T-helper 1 cell treated with Interleukin-12 subunit alpha and Interleukin-12 subunit beta and Interleukin-4 antibody, amounts not matched to agents 30 μg/mL and 1 μg/mL, for 36 hours (primary cell): Measurements from ENCODE around the gene SYMPK.

Experiments used
- H3K27ac Mint-ChIP-seq: one replicate; pipeline ENCODE4 v1.8.0; 2021; ENCODE audit warnings: mild to moderate bottlenecking, mixed read lengths
- H3K27me3 Mint-ChIP-seq: one replicate; pipeline ENCODE4 v1.8.0; 2021; ENCODE audit warnings: low read depth, mixed read lengths
- H3K36me3 Mint-ChIP-seq: one replicate; pipeline ENCODE4 v1.8.0; 2021; ENCODE audit warnings: low read depth, mixed read lengths
- H3K4me1 Mint-ChIP-seq: one replicate; pipeline ENCODE4 v1.8.0; 2021; ENCODE audit warnings: low read depth, mixed read lengths
- H3K4me3 Mint-ChIP-seq: one replicate; pipeline ENCODE4 v1.8.0; 2021; ENCODE audit warnings: mild to moderate bottlenecking, moderate library complexity, mixed read lengths
- H3K9me3 Mint-ChIP-seq: one replicate; pipeline ENCODE4 v1.8.0; 2021; ENCODE audit warnings: mixed read lengths

SYMPK gene

DNA sequence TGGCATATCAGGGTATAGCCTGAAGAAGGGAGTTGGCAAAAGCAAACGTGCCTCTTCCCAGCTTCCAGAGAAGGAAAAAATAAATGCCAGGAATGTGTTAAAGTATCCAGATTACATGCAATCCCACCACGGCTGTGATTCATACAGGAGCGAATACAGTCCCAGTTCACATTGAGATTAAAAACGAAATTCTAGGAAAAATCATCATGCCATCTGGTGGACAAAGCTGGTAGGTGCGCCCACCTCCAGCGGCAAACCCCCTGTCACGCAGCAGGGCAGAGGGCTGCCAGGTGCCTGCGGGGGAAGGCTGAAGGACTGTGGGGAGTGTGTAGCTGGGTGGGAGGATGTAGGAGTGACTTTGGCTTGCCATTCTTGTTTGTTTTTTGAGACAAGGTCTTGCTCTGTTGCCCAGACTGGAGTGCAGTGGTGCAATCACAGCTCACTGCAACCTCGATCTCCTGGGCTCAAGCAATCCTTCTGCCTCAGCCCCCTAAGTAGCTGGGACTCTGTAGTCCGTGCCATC is 63.9 kb downstream of the SYMPK start:
- Mint-ChIP-seq H3K4me1 (peaks cover 8% of the 10 kb centered on the region), H3K4me3 (no peak overlapping the region), H3K27ac (peak overlapping the region; percentile 31), H3K27me3 (peaks cover 55% of the 10 kb centered on the region), H3K9me3 (no peaks in the 10 kb centered on the region), H3K36me3 (no peaks in the 10 kb centered on the region)

DNA sequence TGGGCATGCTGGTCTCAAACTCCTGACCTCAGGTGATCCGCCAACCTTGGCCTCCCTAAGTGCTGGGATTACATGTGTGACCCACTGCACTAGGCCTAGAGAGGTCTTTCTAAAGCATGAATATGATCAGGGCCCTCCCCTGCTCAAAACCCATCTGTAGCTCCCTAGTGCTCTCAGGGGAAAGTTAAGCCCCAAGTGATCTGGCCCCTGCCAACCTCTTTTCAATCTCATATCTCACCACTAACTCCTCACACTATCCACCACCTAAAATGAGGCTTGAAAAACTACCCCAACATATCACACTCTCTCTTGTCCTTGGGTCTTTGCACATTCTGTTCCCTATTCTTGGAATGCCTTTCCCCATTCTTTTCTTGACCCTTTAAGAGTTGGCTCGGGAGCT is 68.3 kb downstream of the SYMPK start:
- no peaks in the 10 kb centered on the region for H3K9me3 Mint-ChIP-seq
- H3K27me3 Mint-ChIP-seq, result peaks cover 57% of the 10 kb centered on the region
- peaks cover 37% of the 10 kb centered on the region for H3K4me1 Mint-ChIP-seq
- no peak overlapping the region for H3K27ac Mint-ChIP-seq
- no peak overlapping the region for H3K4me3 Mint-ChIP-seq
- peaks cover 4% of the 10 kb centered on the region for H3K36me3 Mint-ChIP-seq

DNA sequence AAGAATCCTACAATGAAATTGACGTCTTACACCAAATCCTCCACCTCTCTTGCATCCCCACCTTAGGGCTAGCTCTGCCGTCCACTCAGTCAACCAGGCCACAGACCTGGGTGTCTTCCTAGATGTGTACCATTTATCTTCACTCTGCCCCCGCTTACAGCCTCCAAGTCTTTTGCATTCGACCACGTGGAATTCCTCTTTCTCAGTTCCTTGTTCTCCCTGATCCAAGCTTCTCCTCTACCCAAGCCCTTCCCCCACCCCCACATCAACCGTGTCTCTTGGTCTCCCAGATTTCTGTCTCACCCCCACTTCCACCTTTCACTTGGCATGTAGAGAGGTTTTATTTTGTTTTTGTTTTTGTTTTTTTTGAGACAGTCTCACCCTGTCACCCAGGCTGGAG is 69.1 kb downstream of the SYMPK start:
- H3K27me3 Mint-ChIP-seq, result peaks cover 59% of the 10 kb centered on the region
- peaks cover 34% of the 10 kb centered on the region for H3K4me1 Mint-ChIP-seq
- H3K27ac Mint-ChIP-seq, result peak overlapping the region; percentile 68
- no peaks in the 10 kb centered on the region for H3K9me3 Mint-ChIP-seq
- peak overlapping the region; percentile 49 for H3K4me3 Mint-ChIP-seq
- H3K36me3 Mint-ChIP-seq, result peaks cover 11% of the 10 kb centered on the region

DNA sequence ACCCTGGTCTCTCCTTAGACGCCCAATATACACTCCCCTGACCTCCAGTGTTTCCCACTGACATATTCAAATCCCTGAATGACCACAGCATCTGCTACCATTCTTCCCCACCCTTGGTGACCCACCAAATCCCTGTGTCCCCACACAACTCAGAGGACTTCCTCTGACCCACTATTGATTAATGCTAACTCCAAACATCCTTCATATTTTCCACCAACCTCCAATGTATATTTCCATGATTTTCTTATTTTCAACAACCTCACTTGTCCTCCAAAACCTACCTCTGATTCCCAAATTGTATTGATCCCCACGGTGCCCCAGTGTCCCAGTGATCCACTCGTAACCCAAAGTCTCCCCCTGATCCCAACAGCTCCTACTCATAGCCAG is 69.8 kb downstream of the SYMPK start:
- peak overlapping the region; percentile 79 for H3K27ac Mint-ChIP-seq
- no peaks in the 10 kb centered on the region for H3K9me3 Mint-ChIP-seq
- H3K27me3 Mint-ChIP-seq, result peaks cover 61% of the 10 kb centered on the region
- H3K36me3 Mint-ChIP-seq, result peaks cover 18% of the 10 kb centered on the region
- peaks cover 32% of the 10 kb centered on the region for H3K4me1 Mint-ChIP-seq
- H3K4me3 Mint-ChIP-seq, result peak overlapping the region; percentile 74

DNA sequence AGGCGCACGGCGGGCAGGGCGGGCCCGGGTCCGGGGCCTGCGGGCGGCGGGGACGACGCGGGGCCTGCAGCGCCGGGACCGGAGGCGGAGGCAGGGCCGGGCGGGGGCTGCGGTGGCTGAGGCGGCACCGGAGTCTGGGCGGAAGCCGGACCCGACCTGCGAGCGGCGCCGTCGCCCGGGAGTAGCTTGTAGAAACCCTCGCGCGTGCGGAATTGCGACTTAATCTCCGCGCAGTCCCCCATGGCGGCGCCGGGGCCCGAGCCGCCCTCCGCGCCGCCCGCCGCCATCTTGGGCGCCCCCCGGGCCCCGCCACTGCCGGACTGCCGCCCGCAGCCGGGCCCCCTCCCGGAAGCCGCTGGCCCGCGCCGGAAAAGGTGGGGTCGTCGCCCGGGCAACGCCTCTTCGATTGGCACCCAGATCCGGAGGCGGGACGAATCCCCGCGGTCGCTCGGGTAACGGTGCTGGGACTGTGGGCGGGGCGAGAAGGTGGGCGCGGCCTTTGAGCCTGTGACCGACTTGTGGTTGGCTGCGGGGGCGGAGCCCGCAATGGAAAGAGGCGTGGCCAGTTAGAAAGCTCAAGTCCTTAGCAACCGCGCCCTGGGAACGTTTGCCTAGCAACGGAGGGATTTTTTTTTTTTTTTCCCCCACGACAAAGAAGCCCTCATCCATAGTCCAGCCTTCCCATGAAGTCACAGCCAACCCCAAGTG is 70.3 kb downstream of the SYMPK start, which contains the start of gene DMWD:
Gene DMWD, minus strand, starts transcription at position 376 of the 708 bp plus-strand sequence. Its CDS starts 89 bp downstream, at position 287.
- H3K27ac Mint-ChIP-seq, result peak within 1 kb of the TSS; percentile 79
- peaks cover 21% of the 10 kb centered on the region for H3K36me3 Mint-ChIP-seq
- H3K4me3 Mint-ChIP-seq, result peak within 1 kb of the TSS; percentile 86
- peaks cover 32% of the 10 kb centered on the region for H3K4me1 Mint-ChIP-seq
- no peaks in the 10 kb centered on the region for H3K9me3 Mint-ChIP-seq
- H3K27me3 Mint-ChIP-seq, result peaks cover 62% of the 10 kb centered on the region

DNA sequence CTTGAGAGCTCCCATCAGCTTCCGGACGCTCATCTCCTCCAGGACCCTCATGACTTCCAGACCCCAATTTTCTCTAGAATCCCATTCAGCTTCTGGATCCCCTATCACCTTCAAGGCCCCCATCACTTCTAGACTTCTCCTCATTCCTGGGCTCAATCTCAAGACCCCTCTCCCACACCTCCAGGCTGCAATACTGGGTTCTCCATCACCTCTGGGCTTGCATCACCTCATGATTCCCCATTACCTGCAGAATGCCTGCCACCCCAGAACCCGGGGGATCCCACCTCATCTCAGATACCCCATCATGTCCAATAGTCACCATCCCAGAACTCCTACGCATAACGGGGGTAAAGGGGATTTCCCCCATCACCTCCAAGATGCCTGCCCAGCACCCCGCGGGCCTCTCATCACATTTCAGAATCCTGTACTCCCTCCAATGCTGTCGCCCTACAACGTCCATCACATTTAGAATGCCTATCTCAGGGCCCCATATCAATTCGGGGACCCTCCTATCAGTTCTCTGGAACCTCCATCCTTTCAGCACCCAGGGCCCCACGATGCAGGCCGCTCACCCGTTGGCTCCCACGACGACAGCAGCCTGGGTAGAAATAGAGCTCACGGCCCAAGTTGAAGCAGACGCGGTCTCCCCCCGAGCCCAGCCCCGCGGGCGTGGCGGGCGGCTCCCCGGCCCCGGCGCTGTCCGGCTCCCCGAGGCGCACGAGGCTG is 71.0 kb downstream of the SYMPK start:
- H3K27me3 Mint-ChIP-seq, result peaks cover 64% of the 10 kb centered on the region
- peaks cover 32% of the 10 kb centered on the region for H3K4me1 Mint-ChIP-seq
- H3K4me3 Mint-ChIP-seq, result peak overlapping the region; percentile 86
- peaks cover 21% of the 10 kb centered on the region for H3K36me3 Mint-ChIP-seq
- no peaks in the 10 kb centered on the region for H3K9me3 Mint-ChIP-seq
- H3K27ac Mint-ChIP-seq, result peak overlapping the region; percentile 74

DNA sequence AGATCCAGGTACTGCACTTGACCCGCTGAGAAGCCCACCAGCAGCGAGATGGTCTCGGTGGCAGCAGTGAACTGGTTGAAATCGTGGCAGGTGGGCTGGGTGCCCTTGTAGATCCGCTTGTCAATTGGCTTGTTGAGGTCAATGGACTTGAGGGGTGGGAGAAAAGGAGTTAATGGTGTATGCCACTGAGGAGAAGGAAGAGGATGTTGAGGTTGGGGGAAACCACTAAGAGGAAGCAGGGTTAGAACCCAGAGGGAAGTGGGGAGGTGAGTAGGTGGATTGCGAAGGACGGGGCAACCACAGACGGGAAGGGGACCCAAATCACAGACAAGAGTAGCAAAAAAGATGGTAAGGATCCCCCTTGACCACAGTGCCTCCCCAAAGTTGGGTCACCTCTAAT is 72.0 kb downstream of the SYMPK start:
- H3K27ac Mint-ChIP-seq, result peak overlapping the region; percentile 69
- peak overlapping the region; percentile 86 for H3K4me3 Mint-ChIP-seq
- peaks cover 24% of the 10 kb centered on the region for H3K36me3 Mint-ChIP-seq
- H3K9me3 Mint-ChIP-seq, result no peaks in the 10 kb centered on the region
- H3K4me1 Mint-ChIP-seq, result peaks cover 32% of the 10 kb centered on the region
- peaks cover 59% of the 10 kb centered on the region for H3K27me3 Mint-ChIP-seq

DNA sequence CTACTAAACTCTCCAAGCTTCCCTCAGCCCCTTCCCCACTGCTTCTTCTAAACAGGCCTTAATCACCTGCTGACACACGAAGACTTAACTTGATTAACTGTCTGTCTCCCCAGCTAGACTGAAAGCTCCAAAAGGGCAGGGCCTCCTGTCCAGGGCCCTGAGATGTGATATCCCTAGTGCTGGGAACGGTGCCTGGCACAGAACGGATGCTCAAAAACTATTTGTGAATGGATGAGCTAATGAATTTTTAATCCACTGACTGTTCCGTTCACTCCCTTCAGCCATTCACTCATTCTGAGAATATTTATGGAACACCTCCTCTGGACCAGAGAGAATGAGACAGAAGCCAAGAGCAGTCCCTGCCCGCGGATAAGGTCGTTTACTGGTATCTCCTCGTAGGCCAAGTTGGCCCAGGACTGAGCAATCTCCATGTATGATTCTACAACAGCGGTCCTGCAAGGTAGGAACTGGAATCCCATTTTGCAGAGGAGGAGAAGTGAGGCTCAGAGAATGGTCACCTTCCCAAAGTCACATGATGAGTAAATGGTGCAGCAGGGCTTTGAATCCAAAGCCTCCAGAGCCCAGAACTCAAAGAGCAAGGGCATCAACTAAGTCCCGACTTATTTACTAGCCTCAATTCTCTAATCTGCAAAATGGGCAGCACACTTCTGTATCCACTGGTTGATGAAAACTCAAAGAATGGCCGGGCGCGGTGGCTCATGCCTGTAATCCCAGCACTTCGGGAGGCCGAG is 73.7 kb downstream of the SYMPK start:
- H3K27me3 Mint-ChIP-seq, result peaks cover 42% of the 10 kb centered on the region
- H3K4me1 Mint-ChIP-seq, result peaks cover 28% of the 10 kb centered on the region
- H3K4me3 Mint-ChIP-seq, result no peak overlapping the region
- no peaks in the 10 kb centered on the region for H3K9me3 Mint-ChIP-seq
- H3K27ac Mint-ChIP-seq, result no peak overlapping the region
- peaks cover 24% of the 10 kb centered on the region for H3K36me3 Mint-ChIP-seq

DNA sequence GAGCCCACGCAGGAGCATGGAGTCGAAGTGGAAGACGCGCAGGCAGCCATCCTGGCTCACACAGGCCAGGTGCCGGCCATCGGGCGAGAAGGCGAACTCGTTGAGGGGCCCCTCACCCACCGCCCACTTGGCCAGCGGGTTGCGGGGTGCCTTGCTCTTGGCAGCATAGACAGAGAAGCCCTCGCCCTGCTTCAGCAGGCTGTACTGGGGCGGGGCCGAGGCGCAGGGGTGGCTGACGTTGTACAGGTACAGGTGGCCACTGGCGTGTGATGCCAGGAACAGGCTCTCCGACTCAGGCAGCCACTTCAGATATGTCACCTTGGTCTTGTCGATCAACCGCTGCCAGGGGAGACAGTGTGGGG is 76.4 kb downstream of the SYMPK start:
- Mint-ChIP-seq H3K36me3 (peaks cover 24% of the 10 kb centered on the region), H3K4me3 (no peak overlapping the region), H3K9me3 (no peaks in the 10 kb centered on the region), H3K27ac (no peak overlapping the region), H3K4me1 (peaks cover 10% of the 10 kb centered on the region), H3K27me3 (peaks cover 22% of the 10 kb centered on the region)

DNA sequence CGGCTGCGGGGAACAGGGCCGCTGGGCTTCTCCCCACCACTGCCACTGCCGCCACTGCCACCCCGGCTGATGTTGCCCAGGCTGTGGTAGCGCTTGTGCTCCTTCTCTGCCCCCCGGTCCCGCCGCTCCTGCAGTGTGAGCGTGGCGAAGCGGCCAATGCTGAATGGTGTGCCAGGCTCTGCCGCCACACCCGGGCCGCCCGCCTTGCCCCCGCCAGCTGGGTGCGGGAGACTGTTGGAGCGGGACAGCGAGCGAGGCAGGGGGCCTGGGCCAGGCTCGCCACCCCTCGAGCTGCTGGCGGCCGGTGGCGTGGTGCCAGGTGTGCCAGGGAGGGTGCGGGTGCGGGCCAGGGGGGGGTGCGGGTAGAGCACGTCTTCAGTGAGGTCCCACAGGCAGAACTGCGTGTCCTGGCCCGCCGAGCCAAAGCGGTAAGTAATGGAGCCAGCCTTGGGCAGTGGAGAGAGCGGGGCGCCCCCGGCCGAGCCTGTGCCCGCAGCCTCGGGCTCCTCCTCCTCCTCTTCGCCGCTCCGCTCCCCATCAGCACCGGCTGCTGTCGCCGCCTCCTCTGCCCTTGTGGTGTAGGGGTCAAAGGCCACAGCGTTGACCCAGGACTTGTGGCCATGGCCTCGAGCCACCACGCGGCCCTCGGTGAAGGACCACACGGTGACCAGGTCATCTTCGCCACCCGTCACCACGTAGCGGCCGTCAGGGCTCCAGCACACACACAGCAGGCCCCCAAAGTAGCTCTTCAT is 77.0 kb downstream of the SYMPK start:
- Mint-ChIP-seq H3K9me3 (no peaks in the 10 kb centered on the region), H3K27me3 (peaks cover 25% of the 10 kb centered on the region), H3K4me1 (peaks cover 4% of the 10 kb centered on the region), H3K4me3 (no peak overlapping the region), H3K36me3 (peaks cover 23% of the 10 kb centered on the region), H3K27ac (no peak overlapping the region)

DNA sequence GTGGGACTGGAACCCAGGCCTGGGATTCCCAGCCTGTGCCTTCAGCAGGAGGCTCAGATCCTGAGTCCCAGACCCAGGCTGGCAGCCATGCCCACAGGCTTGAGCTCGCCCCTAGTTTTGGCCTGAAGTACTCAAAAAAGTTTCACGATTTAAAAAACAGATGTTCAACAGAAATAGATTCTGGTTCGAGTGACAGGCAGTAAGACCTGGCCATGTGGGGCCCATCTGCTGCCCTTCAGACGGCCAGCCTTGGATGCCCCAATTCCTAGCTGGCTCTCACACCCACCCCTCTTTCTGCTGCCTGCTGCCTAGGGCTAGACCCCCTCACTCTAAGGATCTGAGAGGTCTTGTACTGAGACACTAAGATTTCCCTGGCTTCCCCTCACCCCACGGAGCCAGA is 77.8 kb downstream of the SYMPK start:
- H3K4me1 Mint-ChIP-seq, result peaks cover 1% of the 10 kb centered on the region
- no peaks in the 10 kb centered on the region for H3K9me3 Mint-ChIP-seq
- no peak overlapping the region for H3K4me3 Mint-ChIP-seq
- no peak overlapping the region for H3K27ac Mint-ChIP-seq
- H3K27me3 Mint-ChIP-seq, result peaks cover 32% of the 10 kb centered on the region
- peaks cover 20% of the 10 kb centered on the region for H3K36me3 Mint-ChIP-seq

DNA sequence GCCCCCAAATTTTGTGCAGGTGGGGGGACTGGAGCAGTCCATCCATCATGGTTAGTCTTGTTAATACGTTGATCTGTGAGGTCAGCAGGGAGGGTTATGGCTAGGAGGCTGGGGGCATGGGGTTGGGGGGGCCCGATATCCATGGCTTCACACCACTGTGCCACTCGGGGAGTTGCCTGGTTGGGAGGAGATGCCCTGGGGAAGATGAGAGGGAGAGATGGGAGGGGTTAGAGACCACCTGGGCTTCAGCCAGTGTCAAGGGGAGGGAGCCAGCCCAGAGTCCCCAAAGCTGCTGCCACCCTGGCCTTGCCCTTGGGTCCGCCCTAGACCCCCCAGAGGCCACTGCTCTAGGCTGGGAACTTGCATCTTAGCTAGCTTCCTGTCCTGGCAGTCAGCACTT is 78.9 kb downstream of the SYMPK start:
- Mint-ChIP-seq H3K9me3 (no peaks in the 10 kb centered on the region), H3K4me3 (no peak overlapping the region), H3K36me3 (peaks cover 16% of the 10 kb centered on the region), H3K4me1 (peaks cover 10% of the 10 kb centered on the region), H3K27ac (no peak overlapping the region), H3K27me3 (peaks cover 37% of the 10 kb centered on the region)

DNA sequence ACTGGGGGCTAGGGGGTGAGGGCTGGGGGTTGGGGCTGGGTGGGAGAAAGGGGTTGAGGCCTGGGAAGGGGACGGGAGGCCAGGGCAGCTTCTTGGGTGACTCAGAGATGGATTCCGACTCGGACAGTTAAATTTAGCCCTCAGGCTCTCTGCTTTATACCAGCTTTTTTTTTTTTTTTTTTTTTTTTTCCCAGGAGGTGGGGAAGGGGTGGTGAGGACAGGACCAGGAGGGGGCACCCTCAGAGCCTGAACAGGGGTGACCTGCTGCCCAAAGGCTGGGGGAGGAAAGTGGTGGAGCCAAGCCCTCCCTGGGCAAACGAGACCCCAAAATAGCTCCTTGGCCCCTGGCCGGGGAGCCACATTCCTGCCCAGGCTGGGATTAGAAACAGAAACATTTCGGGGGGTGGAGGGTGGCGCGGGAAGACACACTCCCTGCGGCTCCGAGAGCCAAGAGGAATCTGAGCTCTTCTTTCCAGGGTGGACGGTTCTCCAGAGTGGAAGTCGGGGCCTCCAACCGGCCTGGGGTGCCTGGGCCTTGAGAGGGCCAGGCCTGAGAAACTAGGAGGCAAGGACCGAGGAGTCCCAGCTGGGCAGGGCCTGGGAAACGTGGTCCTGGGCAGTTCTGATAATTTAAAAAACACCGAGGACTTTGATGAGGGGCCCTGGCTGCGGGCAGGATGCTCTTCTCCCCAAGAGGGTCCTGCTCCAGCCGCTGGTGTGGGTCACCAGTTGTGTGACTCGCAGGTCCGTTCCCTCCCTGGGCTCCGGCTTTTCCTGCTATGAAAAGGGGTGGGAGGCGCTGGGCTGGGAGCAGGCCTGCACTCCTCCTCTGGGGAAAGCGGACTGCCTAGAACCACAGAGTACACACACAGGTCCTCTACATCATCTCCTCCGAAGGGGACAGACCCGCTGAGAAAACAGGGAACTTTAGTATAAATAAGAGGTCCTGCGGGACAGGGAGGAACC is 79.8 kb downstream of the SYMPK start:
- H3K4me1 Mint-ChIP-seq, result peaks cover 18% of the 10 kb centered on the region
- H3K27ac Mint-ChIP-seq, result no peak overlapping the region
- peaks cover 30% of the 10 kb centered on the region for H3K27me3 Mint-ChIP-seq
- peaks cover 7% of the 10 kb centered on the region for H3K36me3 Mint-ChIP-seq
- H3K4me3 Mint-ChIP-seq, result no peak overlapping the region
- no peaks in the 10 kb centered on the region for H3K9me3 Mint-ChIP-seq
